Naive thymus-derived CD8-positive, alpha-beta T cell (primary cell): ENCODE results near the gene NOD1. TPM values are rescaled to one million over a fixed set of nuclear protein-coding genes. Genes with fewer than 3 reads are reported as not detected.
"Not testable (repeated sequence)": the region's sequence is repeated elsewhere in the genome, so short reads cannot be mapped to it uniquely, and the experiment has no call there.

Experiments
- ATAC-seq, 2 donors: fragments of 150-1000 bp; cut with Tn5 transposase in 1 of 2; sonication (Bioruptor Pico), chemical (Tn5 transposase) in 1 of 2; 1 replicate in 1 of 2; 2 replicates in 1 of 2; pipeline ENCODE4 v1.10.0; 2021; ENCODE audit warnings: mild to moderate bottlenecking in 2 of 2, moderate library complexity in 2 of 2
- POLR2A ChIA-PET: fragments of 350-600 bp; sonication (Branson Sonifier 250); formaldehyde crosslinking; loops from one replicate; lab custom pipeline; 2021; ENCODE audit warnings: antibody characterized with exemption; lab: Charles Lee
- DNase-seq, 10 donors: peaks; one replicate each; pipeline versions ENCODE4 v3.0.0 to v3.0.0-alpha.2; 2020 to 2022
- H3K27ac Mint-ChIP-seq, 10 donors: one replicate each; pipeline ENCODE4 v1.8.0; 2020 to 2022; ENCODE audit warnings: mild to moderate bottlenecking in 10 of 10, mixed read lengths in 10 of 10, moderate library complexity in 4 of 10, inconsistent platforms in 1 of 10
- H3K27me3 Mint-ChIP-seq, 5 donors: one replicate each; pipeline ENCODE4 v1.8.0; 2021 to 2022; ENCODE audit warnings: mixed read lengths in 5 of 5
- H3K36me3 Mint-ChIP-seq, 3 donors: one replicate each; pipeline ENCODE4 v1.8.0; 2020 to 2022; ENCODE audit warnings: mixed read lengths in 3 of 3, mild to moderate bottlenecking in 2 of 3, inconsistent platforms in 1 of 3
- H3K4me1 Mint-ChIP-seq, 4 donors: one replicate each; pipeline ENCODE4 v1.8.0; 2021 to 2022; ENCODE audit warnings: mixed read lengths in 4 of 4
- H3K4me3 Mint-ChIP-seq, 10 donors: one replicate each; pipeline ENCODE4 v1.8.0; 2020 to 2022; ENCODE audit warnings: mild to moderate bottlenecking in 10 of 10, mixed read lengths in 10 of 10, moderate library complexity in 6 of 10, inconsistent platforms in 1 of 10
- H3K9me3 Mint-ChIP-seq, 9 donors: one replicate each; pipeline ENCODE4 v1.8.0; 2020 to 2022; ENCODE audit warnings: mixed read lengths in 9 of 9, mild to moderate bottlenecking in 3 of 9, inconsistent platforms in 1 of 9, moderate library complexity in 1 of 9
- polyA plus RNA-seq, 3 donors: library from polyadenylated mRNA; unstranded; fragments of 300-500 nt; fragmentation: Illumina TruSeq; gene quantifications; one replicate each; pipeline ENCODE4 v1.2.3, GENCODE V29; 2021
- total RNA-seq, 8 experiments: library from RNA in 2 of 8; stranded (reverse) in 2 of 8; gene quantifications; one replicate each; pipeline ENCODE4 v1.2.3 and lab custom pipeline; 2021 to 2026

The NOD1 gene
- total and polyA plus RNA-seq, 5 experiments from 2014 or later: 5.7 to 18.9 (median 9.3) TPM

- Mint-ChIP-seq H3K36me3 (peaks cover 3 to 9% (median 4%) of the 10 kb centered on the region in 3 donors), H3K9me3 (no peaks in the 10 kb centered on the region), H3K4me3 (no peak overlapping the region), H3K27ac (no peak overlapping the region), H3K4me1 (peaks cover 0 to 4% (median 2%) of the 10 kb centered on the region in 4 donors), H3K27me3 (no peaks in the 10 kb centered on the region)
- POLR2A ChIA-PET: no interaction called here
- ATAC-seq (no peak), DNase-seq (no peak)
Observed at GRCh38 chr7:30389791-30390190, 88.8 kb downstream of the NOD1 start.

- H3K27me3 Mint-ChIP-seq: no peaks in the 10 kb centered on the region
- no peak overlapping the region for H3K27ac Mint-ChIP-seq
- no peak overlapping the region for H3K4me3 Mint-ChIP-seq
- no peak for ATAC-seq
- POLR2A ChIA-PET: no interaction called here
- H3K36me3 Mint-ChIP-seq: peaks cover 0 to 2% (median 0%) of the 10 kb centered on the region in 3 donors
- DNase-seq: no peak
- no peaks in the 10 kb centered on the region for H3K4me1 Mint-ChIP-seq
- H3K9me3 Mint-ChIP-seq: peaks cover 0 to 20% (median 3%) of the 10 kb centered on the region in 9 donors
Observed at GRCh38 chr7:30382607-30383006, 96.0 kb downstream of the NOD1 start.

GRCh38 chr7:30380824-30381223, 97.8 kb downstream of the NOD1 start:
- POLR2A ChIA-PET, H3K36me3 Mint-ChIP-seq, H3K4me3 Mint-ChIP-seq: not testable (repeated sequence)

GRCh38 chr7:30380294-30380693, 98.3 kb downstream of the NOD1 start:
- ATAC-seq (no peak), DNase-seq (no peak)
- no peaks in the 10 kb centered on the region for H3K27me3 Mint-ChIP-seq
- H3K4me3 Mint-ChIP-seq: no peak overlapping the region
- POLR2A ChIA-PET: no interaction called here
- peaks cover 0 to 20% (median 3%) of the 10 kb centered on the region in 9 donors for H3K9me3 Mint-ChIP-seq
- no peaks in the 10 kb centered on the region for H3K4me1 Mint-ChIP-seq
- peaks cover 0 to 2% (median 0%) of the 10 kb centered on the region in 3 donors for H3K36me3 Mint-ChIP-seq
- H3K27ac Mint-ChIP-seq: no peak overlapping the region

More at GRCh38 chr7:30380824-30381223, 97.8 kb downstream of the NOD1 start:
- ATAC-seq, H3K27ac Mint-ChIP-seq, H3K4me1 Mint-ChIP-seq, H3K27me3 Mint-ChIP-seq, DNase-seq: not testable (repeated sequence)
- peaks cover 0 to 20% (median 3%) of the 10 kb centered on the region in 9 donors for H3K9me3 Mint-ChIP-seq

- Mint-ChIP-seq H3K4me1 (peaks cover 0 to 4% (median 0%) of the 10 kb centered on the region in 4 donors), H3K36me3 (peaks cover 0 to 2% (median 0%) of the 10 kb centered on the region in 3 donors), H3K27ac (no peak overlapping the region), H3K4me3 (no peak overlapping the region), H3K27me3 (no peaks in the 10 kb centered on the region), H3K9me3 (peaks cover 0 to 20% (median 3%) of the 10 kb centered on the region in 9 donors)
- POLR2A ChIA-PET: no interaction called here
- no peak for DNase-seq
- no peak for ATAC-seq
Observed at GRCh38 chr7:30379741-30380140, 98.8 kb downstream of the NOD1 start.

- no peak overlapping the region for H3K27ac Mint-ChIP-seq
- H3K27me3 Mint-ChIP-seq: no peaks in the 10 kb centered on the region
- no peak overlapping the region for H3K4me3 Mint-ChIP-seq
- DNase-seq (no peak), ATAC-seq (no peak)
- POLR2A ChIA-PET: no interaction called here
- H3K9me3 Mint-ChIP-seq: peaks cover 0 to 20% (median 2%) of the 10 kb centered on the region in 9 donors
- H3K4me1 Mint-ChIP-seq: peaks cover 0 to 4% (median 0%) of the 10 kb centered on the region in 4 donors
- H3K36me3 Mint-ChIP-seq: peaks cover 0 to 2% (median 0%) of the 10 kb centered on the region in 3 donors
Observed at GRCh38 chr7:30379131-30379530, 99.5 kb downstream of the NOD1 start.

GRCh38 chr7:30378275-30378674, 100.3 kb downstream of the NOD1 start:
- no peak for ATAC-seq
- Mint-ChIP-seq H3K4me3 (no peak overlapping the region), H3K4me1 (peaks cover 0 to 4% (median 1%) of the 10 kb centered on the region in 4 donors), H3K27ac (no peak overlapping the region), H3K36me3 (peaks cover 0 to 2% (median 0%) of the 10 kb centered on the region in 3 donors), H3K27me3 (no peaks in the 10 kb centered on the region), H3K9me3 (peaks cover 0 to 20% (median 0%) of the 10 kb centered on the region in 9 donors)
- DNase-seq: no peak
- POLR2A ChIA-PET: no interaction called here

Other genes starting within 250 kb of the NOD1 start
- 10 to 100 TPM; 28.8 to 29.4 TPM for gene ZNRF2, start 194.2 kb downstream of the NOD1 start, total RNA-seq
- gene ZNRF2, start 194.2 kb downstream of the NOD1 start, polyA plus RNA-seq: 1 to 10 TPM; 1.1 to 2.3 (median 2.2) TPM
- 10 to 100 TPM; 13.8 to 15.7 TPM for gene GGCT, start 26.0 kb upstream of the NOD1 start, total RNA-seq
- 10 to 100 TPM; 26.0 to 28.2 (median 27.0) TPM for gene GGCT, start 26.0 kb upstream of the NOD1 start, polyA plus RNA-seq
- 100 to 1,000 TPM; 121 to 130 TPM for gene GARS1, start 116.1 kb upstream of the NOD1 start, total RNA-seq
- 100 to 1,000 TPM in 1 of 3 donors, 10 to 100 TPM in 2; 64.4 to 102 (median 73.0) TPM for gene GARS1, start 116.1 kb upstream of the NOD1 start, polyA plus RNA-seq
- gene CRHR2, start 203.7 kb upstream of the NOD1 start, total RNA-seq: not detected
- gene CRHR2, start 203.7 kb upstream of the NOD1 start, polyA plus RNA-seq: under 1 TPM in 1 of 3 donors, not detected in 2; 0.06 TPM